ENCODE data around the gene ABHD17C. TPM values are rescaled to one million over a fixed set of nuclear protein-coding genes. Genes with fewer than 3 reads are reported as not detected.

Gene ABHD17C
- total and polyA plus RNA-seq, 2 of the 8 experiments (the other 6 are each of a cell fraction or from before 2014, with no cell fraction given): 20.2 to 29.8 TPM

- no peak for TF ChIP-seq ATF2 (IDR thresholded peaks at IDR 0.05; ENCODE audit: low read length)
- TF ChIP-seq YY1 (IDR thresholded peaks at IDR 0.05; ENCODE audit: low read depth, low read length): no peak
Measured at GRCh38 chr15:80798911-80799310, 103.8 kb downstream of the ABHD17C start (continued).

Measured in H1 (cell line).